HG02943 (cell line): ENCODE measurements around the gene ANO10.

ENCODE experiments used
- ATAC-seq: cut with Tn5 transposase; IDR thresholded peaks from one replicate; pipeline ENCODE4 v1.9.1; 2021; ENCODE audit warnings: mild to moderate bottlenecking, low read depth, moderate library complexity; ENCODE audit not compliant: unreplicated experiment

The ANO10 gene

DNA sequence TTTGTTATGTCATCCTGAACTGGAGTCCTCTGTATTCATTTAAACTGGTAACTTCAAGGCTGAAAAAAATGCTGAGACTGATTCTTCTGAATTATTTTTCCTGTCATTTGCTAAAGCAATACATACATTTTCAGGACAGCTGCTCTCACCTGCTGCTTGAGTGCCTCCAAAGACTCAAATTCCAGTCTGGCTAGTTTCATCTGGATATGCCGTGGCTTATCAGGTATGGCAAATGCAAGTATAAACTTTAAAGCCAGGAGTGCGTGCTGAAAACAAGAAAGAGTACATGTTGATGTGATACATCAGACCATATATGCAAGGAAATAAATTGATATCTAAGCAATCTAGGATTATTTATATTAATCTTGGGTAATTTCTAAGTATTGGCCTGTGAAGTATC lies 189.3 kb downstream of the ANO10 start:
- no peak for ATAC-seq

DNA sequence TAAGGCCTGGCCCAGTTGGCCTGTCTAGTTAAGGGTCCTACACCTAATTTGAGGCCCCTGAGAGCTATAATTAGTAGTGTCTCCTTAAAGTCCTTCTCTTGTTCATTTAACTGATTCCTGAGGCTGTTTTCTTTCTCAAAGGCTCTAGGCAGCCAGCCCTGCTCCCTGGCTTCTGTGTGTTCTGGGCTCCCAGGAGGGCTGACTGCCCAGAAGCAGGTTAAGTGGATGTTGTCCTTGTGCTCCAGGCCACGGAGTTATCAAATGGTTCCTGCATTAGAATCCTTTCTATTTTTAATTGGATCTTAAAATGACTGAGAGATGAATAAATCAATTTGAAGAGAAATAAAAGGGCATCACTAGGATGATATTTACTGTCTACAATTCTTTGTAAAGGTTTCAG lies 195.4 kb downstream of the ANO10 start:
- no peak for ATAC-seq

DNA sequence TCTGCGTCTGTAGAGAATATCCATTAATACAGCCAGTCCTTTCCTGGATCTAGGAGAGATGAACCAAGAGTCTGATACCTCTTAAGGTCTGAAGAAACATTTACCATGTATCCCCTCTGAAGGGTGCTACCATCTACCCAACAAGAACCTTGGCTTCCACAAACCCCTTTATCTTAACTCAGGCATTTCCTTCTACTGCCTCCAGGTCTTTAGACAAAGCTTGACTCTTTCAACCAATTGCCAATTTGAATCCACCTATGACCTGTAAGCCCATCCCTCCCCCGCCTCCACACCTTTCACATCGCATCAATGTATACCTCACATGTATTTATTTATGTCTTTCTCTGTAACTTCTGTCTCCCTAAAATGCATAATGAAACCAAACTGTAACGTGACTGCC lies 196.0 kb downstream of the ANO10 start:
- ATAC-seq, result no peak

DNA sequence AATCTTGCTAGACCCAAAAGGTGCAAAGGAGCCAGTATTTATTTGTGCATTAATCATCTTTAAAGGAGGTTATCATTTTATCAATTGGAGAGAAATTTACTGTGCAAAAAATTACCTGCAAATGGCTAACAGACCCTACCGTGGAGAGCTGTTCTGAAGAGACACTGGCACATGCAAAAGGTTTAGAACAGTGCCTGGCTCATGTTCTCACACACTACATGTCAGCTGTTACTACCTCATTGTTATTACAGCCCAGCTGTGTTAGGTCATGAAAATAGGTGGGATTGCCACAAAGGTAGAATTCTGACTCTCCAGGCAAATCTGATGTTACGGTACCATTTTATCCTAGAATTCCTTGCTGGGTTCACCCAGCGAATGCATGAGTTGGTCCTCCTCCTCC lies 198.2 kb downstream of the ANO10 start:
- no peak for ATAC-seq

DNA sequence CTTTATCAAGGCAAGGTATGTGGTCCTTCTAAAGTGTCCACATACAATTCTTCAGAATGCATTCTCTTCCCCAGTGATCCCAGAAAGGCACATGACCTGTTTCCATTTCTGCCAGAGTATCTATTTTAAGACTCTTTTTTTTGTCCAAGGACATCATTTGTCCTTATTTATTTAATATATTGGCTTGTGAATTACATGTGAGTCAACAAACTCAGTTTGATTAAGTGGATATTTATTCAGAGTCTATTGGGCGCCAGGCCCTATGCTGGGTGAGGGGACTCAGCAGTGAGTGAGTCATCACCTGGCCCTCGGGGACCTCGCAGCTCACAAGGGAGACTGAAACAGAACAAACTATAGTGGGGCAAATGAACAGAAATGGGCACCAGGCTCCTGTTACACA lies 198.7 kb downstream of the ANO10 start:
- no peak for ATAC-seq

DNA sequence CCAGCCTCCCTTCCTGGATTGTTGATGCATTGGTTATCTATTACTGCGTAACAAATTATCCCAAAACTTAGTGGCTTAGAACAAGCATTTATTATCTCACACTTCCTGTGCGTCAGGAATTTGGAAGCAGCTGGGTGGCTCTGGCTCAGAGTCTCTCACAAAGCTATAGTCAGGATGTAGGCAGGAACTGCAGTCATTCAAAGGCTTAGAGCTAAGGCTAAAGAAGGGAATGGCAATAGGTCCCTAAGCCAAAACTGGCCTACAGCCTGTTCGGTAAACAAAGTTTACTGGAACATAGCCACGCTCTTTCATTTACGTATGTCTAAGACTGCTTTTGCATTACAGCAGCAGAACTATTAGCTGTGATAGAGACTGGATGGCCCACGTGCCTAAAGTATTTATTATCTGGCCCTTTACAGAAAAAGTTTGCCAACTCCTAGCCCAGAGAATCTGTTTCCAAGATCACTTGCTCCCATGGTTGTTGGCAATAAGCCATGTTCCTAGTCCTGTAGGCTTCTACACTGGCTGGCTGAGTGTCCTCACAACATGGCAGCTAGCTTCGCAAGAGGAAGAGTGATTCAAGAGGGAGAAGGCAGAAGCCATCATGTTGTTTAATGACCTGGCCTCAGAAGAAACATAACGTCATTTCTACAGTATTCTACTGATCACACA lies 203.1 kb downstream of the ANO10 start:
- ATAC-seq, result no peak

DNA sequence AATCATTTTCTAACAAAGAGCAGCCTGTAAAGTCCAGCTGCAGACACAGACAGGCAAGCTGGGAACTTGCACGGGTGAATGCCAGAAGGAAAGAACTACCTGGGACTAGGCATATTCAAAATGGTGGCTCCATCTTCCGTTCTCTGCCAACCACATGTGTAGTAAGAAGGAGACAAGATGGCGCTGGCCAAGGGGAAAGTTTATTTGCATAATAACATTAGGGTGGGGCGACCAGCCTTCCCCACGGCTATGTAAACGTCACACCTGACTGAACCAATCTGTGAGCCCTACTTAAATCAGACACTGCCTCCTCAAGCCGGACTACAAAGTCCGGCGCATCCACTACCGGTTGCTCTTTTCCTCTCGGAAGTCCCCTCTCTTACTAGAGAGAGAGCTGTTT lies 204.7 kb downstream of the ANO10 start:
- ATAC-seq, result no peak

DNA sequence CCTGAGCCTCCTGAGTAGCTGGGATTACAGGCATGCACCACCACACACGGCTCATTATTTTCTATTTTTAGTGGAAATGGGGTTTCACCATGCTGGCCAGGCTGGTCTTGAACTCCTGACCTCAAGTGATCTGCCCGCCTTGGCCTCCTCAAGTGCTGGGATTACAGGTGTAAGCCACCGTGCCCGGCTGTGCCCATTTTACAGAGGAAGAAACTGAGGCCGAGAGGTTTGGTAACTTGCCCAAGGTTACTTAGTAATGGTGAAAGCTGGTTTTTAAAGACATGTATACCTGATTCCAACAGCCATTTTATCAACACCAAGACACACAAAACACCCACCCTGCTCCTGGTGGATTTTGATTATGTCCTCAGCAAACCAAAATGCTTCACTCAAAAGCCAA lies 206.7 kb downstream of the ANO10 start:
- ATAC-seq, result no peak

DNA sequence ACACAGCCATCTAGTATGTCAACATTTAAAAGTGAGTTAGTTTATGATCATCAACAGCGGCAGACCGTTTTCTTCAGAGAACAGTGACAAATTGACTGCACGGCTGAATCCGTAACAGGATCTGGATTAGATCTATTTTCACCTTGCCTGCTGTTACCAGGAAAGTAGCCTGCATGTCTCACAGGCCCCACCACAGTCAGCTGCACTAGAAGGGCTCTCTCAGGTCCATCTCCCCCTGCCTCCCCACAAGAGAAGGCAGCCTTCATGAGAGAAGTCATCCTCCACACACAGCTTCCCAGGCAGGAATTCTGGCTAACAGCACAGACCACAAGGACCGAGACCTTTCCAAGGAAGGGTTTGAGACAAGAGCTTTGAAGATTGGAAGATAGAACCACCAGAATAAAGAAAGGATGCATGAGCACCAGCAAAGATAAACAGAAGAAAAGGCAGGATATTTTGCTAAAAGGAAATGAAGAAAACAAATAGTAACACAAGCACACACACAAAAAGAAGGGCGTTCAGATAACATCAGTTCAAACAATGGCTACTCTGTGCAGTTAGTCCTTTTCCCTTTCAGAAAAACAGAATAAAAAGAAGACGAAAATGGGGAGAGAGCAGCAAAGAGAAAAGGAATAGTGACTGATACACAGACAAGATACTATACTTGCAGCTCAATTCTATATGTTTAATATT lies 208.0 kb downstream of the ANO10 start:
- ATAC-seq, result no peak

DNA sequence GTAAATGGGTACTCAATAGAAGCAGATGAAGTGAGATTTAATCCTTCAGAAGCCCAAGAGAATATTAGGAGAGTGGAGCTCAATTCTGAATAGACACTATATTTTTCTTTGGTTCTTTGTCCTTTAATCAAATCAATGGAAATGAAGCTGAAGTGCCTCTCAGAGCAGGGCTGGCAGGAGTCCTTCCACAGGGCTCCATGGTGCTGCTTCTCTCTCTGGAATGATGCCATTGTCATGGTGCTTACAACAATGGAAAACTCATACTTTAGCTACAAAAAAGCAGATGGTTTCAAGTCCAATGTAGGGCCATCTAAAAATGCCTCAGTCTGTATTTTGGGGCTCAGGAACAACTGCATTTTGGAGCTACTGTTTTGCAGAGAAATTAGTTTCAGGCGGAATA lies 210.4 kb downstream of the ANO10 start:
- no peak for ATAC-seq

DNA sequence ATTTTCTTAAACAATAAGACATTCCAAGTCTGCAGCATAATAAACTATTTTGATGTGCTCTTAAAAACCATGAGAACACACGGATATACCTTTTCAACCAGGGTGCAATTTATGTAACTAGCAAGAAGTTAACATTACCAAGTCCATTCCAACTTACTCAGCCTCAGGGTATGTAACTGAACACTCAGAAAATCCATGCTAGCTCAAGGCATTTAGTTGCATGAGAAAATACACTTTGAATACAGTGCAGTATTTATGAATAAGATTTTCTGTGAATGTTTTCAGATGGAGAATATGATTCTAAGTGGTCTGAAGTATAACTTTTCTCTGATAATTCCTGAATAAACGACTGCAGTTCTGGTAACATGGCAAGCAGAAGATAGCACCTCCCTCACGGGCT lies 211.2 kb downstream of the ANO10 start:
- ATAC-seq, result no peak

DNA sequence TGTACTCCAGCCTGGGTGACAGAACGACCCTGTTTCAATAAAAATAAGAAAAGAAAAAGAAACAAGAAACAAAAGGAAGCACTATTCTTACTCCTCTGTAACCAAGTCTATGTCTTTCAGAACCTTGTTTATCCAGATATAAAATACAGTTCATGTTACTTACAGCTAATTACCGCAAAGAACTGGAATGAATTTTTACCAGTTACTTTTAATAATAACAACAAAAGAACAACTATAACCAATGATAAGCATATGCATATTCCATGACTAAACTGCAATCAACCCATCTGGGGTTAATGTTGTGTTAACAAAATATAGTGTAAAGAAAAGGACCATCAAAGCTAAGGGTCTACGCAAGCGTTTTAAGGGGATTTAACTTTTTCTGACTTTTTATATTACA lies 212.3 kb downstream of the ANO10 start:
- ATAC-seq, result no peak

DNA sequence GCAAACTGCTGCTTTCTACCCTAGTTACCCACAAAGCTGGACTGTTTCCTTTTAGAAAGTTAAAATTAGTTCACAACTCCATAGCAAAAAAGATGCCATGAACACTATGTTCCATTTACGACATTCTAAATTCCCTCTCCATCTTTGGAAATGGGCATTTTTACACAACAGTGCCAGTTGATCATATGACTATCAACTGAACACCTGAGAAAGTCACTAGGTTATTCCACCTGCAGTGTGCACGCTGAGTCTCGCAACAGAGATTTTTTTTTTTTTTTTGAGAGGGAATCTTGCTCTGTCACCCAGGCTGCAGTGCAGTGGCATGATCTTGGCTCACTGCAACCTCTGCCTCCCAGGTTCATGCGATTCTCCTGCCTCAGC lies 215.2 kb downstream of the ANO10 start:
- ATAC-seq, result no peak

DNA sequence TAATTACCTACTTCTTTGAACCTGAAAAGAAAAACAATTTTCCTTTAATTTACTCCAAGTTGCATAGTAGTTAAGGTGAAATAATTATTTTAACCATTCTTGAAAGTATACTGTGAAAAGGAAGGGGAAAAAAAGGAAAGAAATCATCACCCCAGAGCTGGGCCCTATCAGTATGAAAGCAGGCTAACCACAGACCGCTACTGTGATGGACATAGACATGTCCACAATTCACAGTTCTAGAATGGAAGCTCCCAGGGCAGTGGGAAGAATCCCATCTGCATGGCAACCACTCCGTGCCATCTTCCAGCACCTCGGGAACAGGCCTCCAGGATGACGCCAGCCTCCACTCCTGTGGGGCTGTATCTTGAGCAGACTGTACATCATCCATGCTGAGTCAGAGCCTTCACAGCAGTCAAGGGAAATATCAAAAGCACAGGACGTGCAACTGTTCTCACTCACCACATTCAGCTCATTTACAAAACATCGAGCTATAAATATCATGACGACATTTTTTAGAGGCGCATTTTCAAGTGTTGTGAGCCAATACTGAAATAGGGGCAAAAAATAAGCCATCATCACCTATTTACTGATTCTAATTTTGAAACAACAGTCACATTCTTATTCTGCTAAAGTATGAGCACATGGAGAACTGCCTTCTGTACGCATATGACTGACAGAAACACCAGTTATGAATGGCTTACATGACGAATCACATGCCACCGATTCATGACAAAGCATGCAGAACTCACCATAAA lies 215.7 kb downstream of the ANO10 start:
- no peak for ATAC-seq

DNA sequence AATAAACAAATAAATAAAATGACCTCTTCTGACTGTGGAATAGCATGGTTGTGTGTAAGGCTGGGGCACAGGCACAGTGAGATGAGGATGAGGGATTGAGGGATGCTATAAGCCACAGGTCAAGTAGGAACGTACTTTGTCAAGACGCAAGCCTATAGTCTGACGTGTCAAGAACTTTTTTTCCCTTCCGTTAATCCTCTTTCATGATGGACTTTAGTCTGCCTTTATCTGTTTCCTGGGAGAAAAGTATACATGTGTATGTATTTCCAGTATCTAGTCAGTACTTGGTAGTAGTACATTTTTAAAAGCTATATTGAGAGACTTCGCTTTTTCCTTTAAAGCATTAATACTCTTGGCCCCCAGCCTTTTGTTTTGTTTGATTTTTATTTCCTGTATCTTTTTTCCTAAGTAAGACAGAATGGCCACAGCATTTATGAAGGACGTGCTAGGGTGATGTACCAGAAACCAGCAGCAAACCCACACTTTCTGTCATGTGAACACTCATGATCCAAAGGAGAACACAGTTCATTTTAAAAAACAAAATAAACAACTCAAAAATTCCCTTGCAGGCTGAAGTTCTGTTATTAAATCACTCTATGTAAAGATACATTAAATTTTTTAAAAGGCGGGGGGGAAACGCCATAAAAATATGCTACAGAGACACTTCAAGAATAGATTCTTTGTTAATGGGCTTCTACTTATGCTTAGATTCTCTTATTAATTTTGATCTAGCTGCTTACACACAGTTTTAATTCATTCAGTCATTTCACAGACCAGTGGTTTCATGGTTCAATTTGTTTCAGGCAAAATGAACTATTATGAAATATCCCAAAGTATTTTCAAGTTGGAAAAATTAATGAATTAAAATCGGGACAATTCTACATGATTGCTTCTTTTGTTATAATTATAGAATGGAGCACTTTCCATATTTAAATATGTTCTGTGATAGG lies 220.8 kb downstream of the ANO10 start:
- ATAC-seq, result no peak

DNA sequence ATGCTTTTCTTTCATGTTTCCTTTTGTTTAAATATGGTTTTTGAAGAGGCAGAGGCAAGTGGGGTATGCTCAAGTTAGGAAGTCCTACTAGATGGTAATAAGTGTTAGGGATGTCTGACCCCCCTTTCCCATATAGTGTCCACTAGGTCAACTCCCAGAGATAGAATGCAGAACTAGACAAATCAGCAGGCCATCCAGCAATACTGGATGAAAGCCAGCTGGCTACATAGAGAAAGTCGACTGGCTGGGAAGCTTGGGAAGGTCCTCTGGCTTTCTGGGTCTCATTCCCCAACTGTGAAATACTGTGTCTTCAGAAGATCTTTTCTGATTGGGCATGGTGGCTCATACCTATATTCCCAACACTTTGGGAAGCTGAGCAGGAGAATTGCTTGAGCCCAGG lies 221.6 kb downstream of the ANO10 start:
- no peak for ATAC-seq

DNA sequence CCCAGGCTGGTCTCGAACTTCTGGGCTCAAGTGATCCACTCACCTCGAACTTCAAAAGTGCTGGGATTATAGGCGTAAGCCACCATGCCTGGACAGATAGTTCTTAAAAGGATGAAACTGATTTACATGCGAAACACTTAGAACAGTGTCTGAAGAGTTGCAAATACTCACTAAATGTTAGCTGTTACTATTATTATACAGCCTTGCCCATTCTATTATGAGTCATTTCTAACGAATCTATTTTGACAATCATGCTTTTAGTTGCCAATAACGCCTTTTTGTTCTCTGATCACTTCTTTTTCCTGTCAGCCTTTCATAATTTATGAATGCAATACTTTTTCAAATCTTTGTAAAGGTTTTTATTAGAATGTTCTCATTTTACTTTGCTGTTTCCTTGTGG lies 222.8 kb downstream of the ANO10 start:
- ATAC-seq, result no peak

DNA sequence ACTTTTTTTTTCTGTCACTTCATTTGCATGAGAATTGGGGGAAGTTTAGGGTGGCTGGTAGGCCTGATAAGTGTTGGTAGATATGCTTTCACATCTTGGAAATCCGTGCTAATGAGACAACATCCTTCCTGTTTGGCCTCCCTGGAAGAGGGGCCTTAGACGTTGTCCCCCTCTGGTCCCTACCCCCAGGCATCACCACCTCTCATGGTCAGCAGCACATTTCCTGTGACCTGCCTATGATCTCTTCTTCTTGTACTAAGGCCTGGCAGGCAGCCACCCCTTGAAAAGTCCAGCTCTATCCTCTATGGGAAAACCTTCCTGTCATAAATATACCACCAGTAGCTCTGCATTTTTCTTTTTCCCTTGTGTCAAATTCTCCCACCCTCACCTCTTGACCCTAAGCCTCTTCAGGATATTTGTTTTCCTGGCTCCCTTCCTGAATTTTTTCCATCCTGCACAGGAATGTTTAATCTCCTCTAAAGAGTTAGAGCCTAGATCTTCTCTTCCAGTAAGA lies 227.7 kb downstream of the ANO10 start:
- ATAC-seq, result no peak

DNA sequence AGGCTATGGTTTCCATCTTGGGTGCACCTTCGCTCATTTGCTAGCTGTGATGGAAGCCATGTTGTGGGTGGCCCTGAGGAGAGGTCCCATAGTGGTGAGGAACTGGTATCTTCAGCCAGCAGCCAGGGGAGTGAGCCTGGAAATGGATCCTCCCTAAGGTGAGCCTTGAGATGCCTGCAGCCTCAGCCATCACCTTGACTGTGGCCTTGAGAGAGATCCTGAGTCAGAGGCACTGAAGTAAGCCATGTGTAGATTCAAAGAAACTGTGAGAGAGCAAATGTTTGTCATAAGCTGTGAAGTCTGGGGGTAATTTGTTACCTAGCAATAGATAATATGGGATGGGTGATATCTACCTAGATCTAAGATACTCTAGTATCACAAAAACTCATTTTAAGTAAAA lies 230.2 kb downstream of the ANO10 start:
- ATAC-seq, result no peak

DNA sequence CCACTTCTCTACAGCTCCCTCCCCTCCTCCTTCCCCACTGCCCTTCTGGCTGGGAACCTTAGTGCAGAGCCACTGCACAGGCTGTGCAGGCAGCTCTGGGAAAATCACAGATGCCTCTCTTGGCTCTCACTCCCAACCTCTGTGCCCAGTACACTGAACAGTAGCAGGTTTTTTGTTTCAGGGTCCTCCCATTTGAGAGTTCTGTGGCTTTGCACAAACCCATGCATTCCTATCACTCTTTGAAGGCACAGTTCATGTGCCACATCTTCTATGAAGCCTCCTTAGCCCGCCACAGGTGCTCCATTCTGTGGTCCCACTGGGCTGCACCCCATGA lies 231.6 kb downstream of the ANO10 start:
- ATAC-seq, result no peak
